HEK293 (cell line): ENCODE results near the gene SLC10A1.

Experiments used
- OVOL3 ChIP-seq: fragments of 450-650 bp; formaldehyde crosslinking; IDR thresholded peaks from 2 replicates; pipeline ENCODE4 v1.5.1; 2016; ENCODE audit warnings: missing biosample characterization, missing genetic modification characterization
- RBAK ChIP-seq: fragments of 450-650 bp; formaldehyde crosslinking; IDR thresholded peaks from 2 replicates; pipeline ENCODE4 v1.5.1; 2016; ENCODE audit warnings: missing biosample characterization, missing genetic modification characterization
- SP7 ChIP-seq: fragments of 450-650 bp; formaldehyde crosslinking; IDR thresholded peaks from 2 replicates; pipeline ENCODE4 v1.5.1; 2016; ENCODE audit warnings: missing biosample characterization, missing genetic modification characterization
- ZBTB11 ChIP-seq: fragments of 450-650 bp; formaldehyde crosslinking; conservative IDR thresholded peaks from 2 replicates; pipeline ENCODE4 v1.5.1; 2016; ENCODE audit warnings: low read depth, missing biosample characterization, missing genetic modification characterization
- ZBTB21 ChIP-seq: fragments of 450-650 bp; formaldehyde crosslinking; IDR thresholded peaks from 2 replicates; pipeline ENCODE4 v1.5.1; 2017; ENCODE audit warnings: missing biosample characterization, missing genetic modification characterization
- ZBTB48 ChIP-seq: fragments of 450-650 bp; formaldehyde crosslinking; IDR thresholded peaks from 2 replicates; pipeline ENCODE4 v1.5.1; 2016; ENCODE audit warnings: missing biosample characterization, missing genetic modification characterization
- ZFHX2 ChIP-seq: fragments of 450-650 bp; formaldehyde crosslinking; conservative IDR thresholded peaks from 2 replicates; pipeline ENCODE4 v1.5.1; 2016; ENCODE audit warnings: missing biosample characterization, missing genetic modification characterization
- ZNF341 ChIP-seq: fragments of 450-650 bp; formaldehyde crosslinking; IDR thresholded peaks from 2 replicates; pipeline ENCODE4; 2016; ENCODE audit warnings: low read depth, missing biosample characterization, missing genetic modification characterization
- ZNF423 ChIP-seq: fragments of 450-650 bp; formaldehyde crosslinking; IDR thresholded peaks from 2 replicates; pipeline ENCODE4 v1.5.1; 2016; ENCODE audit warnings: missing biosample characterization, missing genetic modification characterization
- ZNF549 ChIP-seq: fragments of 450-650 bp; IDR thresholded peaks from 2 replicates; pipeline ENCODE4 v1.5.1; 2018; ENCODE audit warnings: missing biosample characterization, missing genetic modification characterization, mild to moderate bottlenecking, inconsistent platforms, moderate library complexity
- ZNF561 ChIP-seq: fragments of 450-650 bp; IDR thresholded peaks from 2 replicates; pipeline ENCODE4 v1.5.1; 2018; ENCODE audit warnings: missing biosample characterization, missing genetic modification characterization, borderline replicate concordance
- ZNF580 ChIP-seq: fragments of 450-650 bp; formaldehyde crosslinking; IDR thresholded peaks from 2 replicates; pipeline ENCODE4 v1.5.1; 2016; ENCODE audit warnings: missing biosample characterization, missing genetic modification characterization
- ZNF777 ChIP-seq: fragments of 450-650 bp; formaldehyde crosslinking; IDR thresholded peaks from 2 replicates; pipeline ENCODE4 v1.5.1; 2017; ENCODE audit warnings: missing biosample characterization, missing genetic modification characterization, borderline replicate concordance
- ZSCAN30 ChIP-seq: fragments of 450-650 bp; IDR thresholded peaks from 2 replicates; pipeline ENCODE4 v1.5.1; 2018; ENCODE audit warnings: missing biosample characterization, mild to moderate bottlenecking, missing genetic modification characterization, moderate library complexity
- ZSCAN4 ChIP-seq: fragments of 450-650 bp; formaldehyde crosslinking; IDR thresholded peaks from 2 replicates; pipeline ENCODE4 v1.5.1; 2017; ENCODE audit warnings: missing biosample characterization, missing genetic modification characterization
- TF ChIP-seq, protein P1 (sequence below): fragments of 450-650 bp; formaldehyde crosslinking; IDR thresholded peaks from 2 replicates; pipeline ENCODE4 v1.5.1; 2016; ENCODE audit warnings: missing biosample characterization, missing genetic modification characterization
- TF ChIP-seq, protein P2 (sequence below): fragments of 450-650 bp; formaldehyde crosslinking; IDR thresholded peaks from 2 replicates; pipeline ENCODE4 v1.5.1; 2016; ENCODE audit warnings: missing biosample characterization, missing genetic modification characterization
- TF ChIP-seq, protein P3 (sequence below): fragments of 450-650 bp; formaldehyde crosslinking; IDR thresholded peaks from 2 replicates; pipeline ENCODE4 v1.5.1; 2016; ENCODE audit warnings: missing biosample characterization, missing genetic modification characterization
- TF ChIP-seq, protein P4 (sequence below): fragments of 450-650 bp; formaldehyde crosslinking; IDR thresholded peaks from 2 replicates; pipeline ENCODE4 v1.5.1; 2017; ENCODE audit warnings: missing biosample characterization, mild to moderate bottlenecking, missing genetic modification characterization, moderate library complexity

The SLC10A1 gene

DNA sequence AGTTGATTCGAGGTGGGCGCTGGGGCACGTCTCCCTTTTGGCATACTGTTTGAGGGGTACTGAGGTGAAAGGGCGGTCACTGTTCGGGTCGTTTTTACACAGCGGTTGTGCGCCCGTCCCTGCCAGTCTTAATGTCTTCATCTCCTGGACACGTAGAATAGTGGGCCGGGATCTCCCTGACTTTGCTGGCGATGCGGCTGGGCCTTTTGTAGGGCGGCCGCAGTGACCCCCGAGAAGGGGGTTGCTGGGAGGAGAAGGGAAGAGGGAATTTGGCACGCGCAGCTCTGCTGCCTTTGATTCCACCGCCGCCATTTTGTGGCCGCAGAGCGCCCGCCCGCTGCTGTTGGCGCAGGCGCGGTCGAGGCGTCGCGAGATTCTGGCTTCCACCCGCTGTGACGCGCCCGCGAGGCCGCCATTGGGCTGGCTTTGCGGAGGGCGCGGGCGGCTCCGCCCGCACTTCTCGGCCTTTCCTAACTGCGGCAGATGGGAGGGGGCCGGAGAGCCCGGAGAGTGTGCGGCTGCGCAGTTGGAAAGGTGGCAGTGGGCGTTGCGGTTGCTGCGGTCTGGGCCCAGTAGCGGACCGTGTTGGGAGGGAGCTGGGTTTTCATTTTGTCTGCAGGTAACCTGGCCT lies 29.6 kb downstream of the SLC10A1 start (continued):
- no peak for TF ChIP-seq SP7
- peak; percentile 62 for TF ChIP-seq ZBTB48
- no peak for TF ChIP-seq ZNF580 (tag by site-specific recombination)
- TF ChIP-seq, protein P1, sequence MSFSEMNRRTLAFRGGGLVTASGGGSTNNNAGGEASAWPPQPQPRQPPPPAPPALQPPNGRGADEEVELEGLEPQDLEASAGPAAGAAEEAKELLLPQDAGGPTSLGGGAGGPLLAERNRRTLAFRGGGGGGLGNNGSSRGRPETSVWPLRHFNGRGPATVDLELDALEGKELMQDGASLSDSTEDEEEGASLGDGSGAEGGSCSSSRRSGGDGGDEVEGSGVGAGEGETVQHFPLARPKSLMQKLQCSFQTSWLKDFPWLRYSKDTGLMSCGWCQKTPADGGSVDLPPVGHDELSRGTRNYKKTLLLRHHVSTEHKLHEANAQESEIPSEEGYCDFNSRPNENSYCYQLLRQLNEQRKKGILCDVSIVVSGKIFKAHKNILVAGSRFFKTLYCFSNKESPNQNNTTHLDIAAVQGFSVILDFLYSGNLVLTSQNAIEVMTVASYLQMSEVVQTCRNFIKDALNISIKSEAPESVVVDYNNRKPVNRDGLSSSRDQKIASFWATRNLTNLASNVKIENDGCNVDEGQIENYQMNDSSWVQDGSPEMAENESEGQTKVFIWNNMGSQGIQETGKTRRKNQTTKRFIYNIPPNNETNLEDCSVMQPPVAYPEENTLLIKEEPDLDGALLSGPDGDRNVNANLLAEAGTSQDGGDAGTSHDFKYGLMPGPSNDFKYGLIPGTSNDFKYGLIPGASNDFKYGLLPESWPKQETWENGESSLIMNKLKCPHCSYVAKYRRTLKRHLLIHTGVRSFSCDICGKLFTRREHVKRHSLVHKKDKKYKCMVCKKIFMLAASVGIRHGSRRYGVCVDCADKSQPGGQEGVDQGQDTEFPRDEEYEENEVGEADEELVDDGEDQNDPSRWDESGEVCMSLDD (tag by site-specific recombination), result peak; percentile 55; the same call in 1 of the 2 replicates
- TF ChIP-seq, protein P2, sequence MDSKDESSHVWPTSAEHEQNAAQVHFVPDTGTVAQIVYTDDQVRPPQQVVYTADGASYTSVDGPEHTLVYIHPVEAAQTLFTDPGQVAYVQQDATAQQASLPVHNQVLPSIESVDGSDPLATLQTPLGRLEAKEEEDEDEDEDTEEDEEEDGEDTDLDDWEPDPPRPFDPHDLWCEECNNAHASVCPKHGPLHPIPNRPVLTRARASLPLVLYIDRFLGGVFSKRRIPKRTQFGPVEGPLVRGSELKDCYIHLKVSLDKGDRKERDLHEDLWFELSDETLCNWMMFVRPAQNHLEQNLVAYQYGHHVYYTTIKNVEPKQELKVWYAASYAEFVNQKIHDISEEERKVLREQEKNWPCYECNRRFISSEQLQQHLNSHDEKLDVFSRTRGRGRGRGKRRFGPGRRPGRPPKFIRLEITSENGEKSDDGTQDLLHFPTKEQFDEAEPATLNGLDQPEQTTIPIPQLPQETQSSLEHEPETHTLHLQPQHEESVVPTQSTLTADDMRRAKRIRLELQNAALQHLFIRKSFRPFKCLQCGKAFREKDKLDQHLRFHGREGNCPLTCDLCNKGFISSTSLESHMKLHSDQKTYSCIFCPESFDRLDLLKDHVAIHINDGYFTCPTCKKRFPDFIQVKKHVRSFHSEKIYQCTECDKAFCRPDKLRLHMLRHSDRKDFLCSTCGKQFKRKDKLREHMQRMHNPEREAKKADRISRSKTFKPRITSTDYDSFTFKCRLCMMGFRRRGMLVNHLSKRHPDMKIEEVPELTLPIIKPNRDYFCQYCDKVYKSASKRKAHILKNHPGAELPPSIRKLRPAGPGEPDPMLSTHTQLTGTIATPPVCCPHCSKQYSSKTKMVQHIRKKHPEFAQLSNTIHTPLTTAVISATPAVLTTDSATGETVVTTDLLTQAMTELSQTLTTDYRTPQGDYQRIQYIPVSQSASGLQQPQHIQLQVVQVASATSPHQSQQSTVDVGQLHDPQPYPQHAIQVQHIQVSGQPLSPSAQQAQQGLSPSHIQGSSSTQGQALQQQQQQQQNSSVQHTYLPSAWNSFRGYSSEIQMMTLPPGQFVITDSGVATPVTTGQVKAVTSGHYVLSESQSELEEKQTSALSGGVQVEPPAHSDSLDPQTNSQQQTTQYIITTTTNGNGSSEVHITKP (tag by site-specific recombination), result peak; percentile 54; the same call in 1 of the 2 replicates
- TF ChIP-seq, protein P3, sequence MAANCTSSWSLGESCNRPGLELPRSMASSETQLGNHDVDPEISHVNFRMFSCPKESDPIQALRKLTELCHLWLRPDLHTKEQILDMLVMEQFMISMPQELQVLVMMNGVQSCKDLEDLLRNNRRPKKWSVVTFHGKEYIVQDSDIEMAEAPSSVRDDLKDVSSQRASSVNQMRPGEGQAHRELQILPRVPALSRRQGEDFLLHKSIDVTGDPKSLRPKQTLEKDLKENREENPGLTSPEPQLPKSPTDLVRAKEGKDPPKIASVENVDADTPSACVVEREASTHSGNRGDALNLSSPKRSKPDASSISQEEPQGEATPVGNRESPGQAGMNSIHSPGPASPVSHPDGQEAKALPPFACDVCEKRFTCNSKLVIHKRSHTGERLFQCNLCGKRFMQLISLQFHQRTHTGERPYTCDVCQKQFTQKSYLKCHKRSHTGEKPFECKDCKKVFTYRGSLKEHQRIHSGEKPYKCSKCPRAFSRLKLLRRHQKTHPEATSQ (tag by site-specific recombination), result 0 out of 2 replicates have a peak, but pooled peaks have one; percentile 18
- TF ChIP-seq ZSCAN4, result no peak
- TF ChIP-seq ZFHX2 (tag by site-specific recombination), result peak; percentile 89
- TF ChIP-seq ZNF423 (tag by site-specific recombination), result 0 out of 2 replicates have a peak, but pooled peaks have one; percentile 4
- no peak for TF ChIP-seq RBAK (tag by site-specific recombination)
- 0 out of 2 replicates have a peak, but pooled peaks have one; percentile 7 for TF ChIP-seq OVOL3
- peak; percentile 63; the same call in 1 of the 2 replicates for TF ChIP-seq ZNF341 (tag by site-specific recombination)
- TF ChIP-seq ZBTB21, result no peak
- TF ChIP-seq ZNF777 (tag by site-specific recombination), result 0 out of 2 replicates have a peak, but pooled peaks have one; percentile 2
- peak; percentile 63 for TF ChIP-seq ZSCAN30 (tag by site-specific recombination)
- TF ChIP-seq ZBTB11 (tag by site-specific recombination), result no peak
- TF ChIP-seq, protein P4, sequence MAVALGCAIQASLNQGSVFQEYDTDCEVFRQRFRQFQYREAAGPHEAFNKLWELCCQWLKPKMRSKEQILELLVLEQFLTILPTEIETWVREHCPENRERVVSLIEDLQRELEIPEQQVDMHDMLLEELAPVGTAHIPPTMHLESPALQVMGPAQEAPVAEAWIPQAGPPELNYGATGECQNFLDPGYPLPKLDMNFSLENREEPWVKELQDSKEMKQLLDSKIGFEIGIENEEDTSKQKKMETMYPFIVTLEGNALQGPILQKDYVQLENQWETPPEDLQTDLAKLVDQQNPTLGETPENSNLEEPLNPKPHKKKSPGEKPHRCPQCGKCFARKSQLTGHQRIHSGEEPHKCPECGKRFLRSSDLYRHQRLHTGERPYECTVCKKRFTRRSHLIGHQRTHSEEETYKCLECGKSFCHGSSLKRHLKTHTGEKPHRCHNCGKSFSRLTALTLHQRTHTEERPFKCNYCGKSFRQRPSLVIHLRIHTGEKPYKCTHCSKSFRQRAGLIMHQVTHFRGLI (tag by site-specific recombination), result peak; percentile 61
- TF ChIP-seq ZNF549 (tag by site-specific recombination), result no peak
- peak; percentile 35; the same call in 1 of the 2 replicates for TF ChIP-seq ZNF561 (tag by site-specific recombination)
